ENCODE results near the gene PRDX5. TPM values are rescaled to one million over a fixed set of nuclear protein-coding genes. Genes with fewer than 3 reads are reported as not detected.

PRDX5 gene
- polyA plus RNA-seq, 2 donors, result 442 to 808 TPM

DNA sequence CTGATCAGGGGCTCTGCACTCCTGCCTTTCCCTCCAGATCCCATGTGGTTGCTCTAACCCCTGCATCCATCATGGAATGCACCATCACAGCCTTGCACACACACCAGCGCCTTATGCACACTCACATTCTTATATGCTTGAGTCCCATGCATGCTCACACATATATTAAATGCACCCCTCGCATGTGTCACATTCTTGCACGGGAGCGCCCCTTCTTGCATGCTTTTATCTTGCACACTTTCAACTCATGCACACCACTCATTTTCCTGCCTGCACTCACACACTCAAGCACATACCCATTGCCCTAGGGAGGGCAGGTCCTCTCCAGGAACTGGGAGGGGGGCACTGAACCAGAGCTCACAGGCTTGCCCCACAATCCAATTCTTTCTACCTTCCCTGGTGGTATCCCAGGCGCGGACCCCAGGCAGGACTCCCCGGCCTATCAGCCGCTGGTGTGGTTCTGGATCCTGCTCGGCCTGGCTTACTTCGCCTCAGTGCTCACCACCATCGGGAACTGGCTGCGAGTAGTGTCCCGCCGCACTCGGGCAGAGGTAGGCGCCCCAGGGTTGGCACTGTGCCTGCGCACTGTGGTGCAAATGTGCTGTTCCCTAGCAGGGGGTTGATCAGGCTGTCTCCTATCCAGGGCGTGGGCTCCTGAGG lies 20.1 kb upstream of the PRDX5 start:
- Histone ChIP-seq H3K36me3 (ENCODE audit: control insufficient read depth in 2 of 2, insufficient read depth in 2 of 2, low read length in 1 of 2) (no peaks in the 10 kb centered on the region), H3K27me3 (ENCODE audit: control insufficient read depth in 1 of 2, insufficient read depth in 2 of 2, low read length in 2 of 2) (peaks cover 0 to 13% of the 10 kb centered on the region in 2 donors)
- WGBS, 2 donors, result 51 to 57% methylated on average over 18 of the region's 18 CpGs

DNA sequence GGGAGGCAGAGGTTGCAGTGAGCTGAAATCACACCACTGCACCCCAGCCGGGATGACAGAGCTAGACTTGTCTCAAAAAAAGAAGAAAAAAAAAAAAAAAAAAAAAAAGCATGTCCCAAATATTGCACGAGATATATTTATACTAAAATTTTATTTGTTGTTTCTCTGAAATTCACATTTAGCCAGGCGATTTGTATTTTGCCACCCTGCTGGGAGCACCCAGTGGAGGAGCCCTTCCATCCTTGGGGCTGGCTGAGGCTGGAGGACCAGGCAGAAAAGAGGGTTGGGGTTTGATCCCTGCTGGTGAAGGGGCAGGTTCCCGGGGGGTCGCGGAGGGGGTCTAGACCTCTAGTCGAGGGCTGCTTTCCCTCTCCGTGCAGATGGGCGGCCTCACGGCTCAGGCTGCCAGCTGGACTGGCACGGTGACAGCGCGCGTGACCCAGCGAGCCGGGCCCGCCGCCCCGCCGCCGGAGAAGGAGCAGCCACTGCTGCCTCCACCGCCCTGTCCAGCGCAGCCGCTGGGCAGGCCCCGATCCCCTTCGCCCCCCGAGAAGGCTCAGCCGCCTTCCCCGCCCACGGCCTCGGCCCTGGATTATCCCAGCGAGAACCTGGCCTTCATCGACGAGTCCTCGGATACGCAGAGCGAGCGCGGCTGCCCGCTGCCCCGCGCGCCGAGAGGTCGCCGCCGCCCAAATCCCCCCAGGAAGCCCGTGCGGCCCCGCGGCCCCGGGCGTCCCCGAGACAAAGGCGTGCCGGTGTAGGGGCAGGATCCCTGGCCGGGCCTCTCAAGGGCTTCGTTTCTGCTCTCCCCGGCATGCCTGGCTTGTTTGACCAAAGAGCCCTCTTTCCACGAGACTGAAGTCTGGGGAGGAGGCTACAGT lies 18.7 kb upstream of the PRDX5 start:
- no peaks in the 10 kb centered on the region for H3K9me3 ChIP-seq (ENCODE audit: control insufficient read depth in 2 of 2, insufficient read depth in 1 of 2, low read depth in 1 of 2, low read length in 1 of 2)
- H3K27me3 ChIP-seq (ENCODE audit: control insufficient read depth in 1 of 2, insufficient read depth in 2 of 2, low read length in 2 of 2), result peaks cover 0 to 10% of the 10 kb centered on the region in 2 donors
- peak overlapping the region; percentile 7 to 26 for H3K4me3 ChIP-seq (ENCODE audit: low read depth in 1 of 2, low read length in 2 of 2)
- H3K36me3 ChIP-seq (ENCODE audit: control insufficient read depth in 2 of 2, insufficient read depth in 2 of 2, low read length in 1 of 2), result no peaks in the 10 kb centered on the region
- no peak overlapping the region for H3K27ac ChIP-seq (ENCODE audit: low read depth in 2 of 2, low read length in 1 of 2)
- peaks cover 0 to 16% of the 10 kb centered on the region in 2 donors for H3K4me1 ChIP-seq (ENCODE audit: control insufficient read depth in 2 of 2, insufficient read depth in 2 of 2, low read length in 1 of 2)
- 4 to 5% methylated on average over 48 to 60 of the region's 60 CpGs for WGBS, 2 donors

More for the DNA sequence above, 20.1 kb upstream of the PRDX5 start:
- peaks cover 0 to 16% of the 10 kb centered on the region in 2 donors for H3K4me1 ChIP-seq (ENCODE audit: control insufficient read depth in 2 of 2, insufficient read depth in 2 of 2, low read length in 1 of 2)
- H3K9me3 ChIP-seq (ENCODE audit: control insufficient read depth in 2 of 2, insufficient read depth in 1 of 2, low read depth in 1 of 2, low read length in 1 of 2), result no peaks in the 10 kb centered on the region
- no peak overlapping the region for H3K27ac ChIP-seq (ENCODE audit: low read depth in 2 of 2, low read length in 1 of 2)
- no peak overlapping the region for H3K4me3 ChIP-seq (ENCODE audit: low read depth in 1 of 2, low read length in 2 of 2)

DNA sequence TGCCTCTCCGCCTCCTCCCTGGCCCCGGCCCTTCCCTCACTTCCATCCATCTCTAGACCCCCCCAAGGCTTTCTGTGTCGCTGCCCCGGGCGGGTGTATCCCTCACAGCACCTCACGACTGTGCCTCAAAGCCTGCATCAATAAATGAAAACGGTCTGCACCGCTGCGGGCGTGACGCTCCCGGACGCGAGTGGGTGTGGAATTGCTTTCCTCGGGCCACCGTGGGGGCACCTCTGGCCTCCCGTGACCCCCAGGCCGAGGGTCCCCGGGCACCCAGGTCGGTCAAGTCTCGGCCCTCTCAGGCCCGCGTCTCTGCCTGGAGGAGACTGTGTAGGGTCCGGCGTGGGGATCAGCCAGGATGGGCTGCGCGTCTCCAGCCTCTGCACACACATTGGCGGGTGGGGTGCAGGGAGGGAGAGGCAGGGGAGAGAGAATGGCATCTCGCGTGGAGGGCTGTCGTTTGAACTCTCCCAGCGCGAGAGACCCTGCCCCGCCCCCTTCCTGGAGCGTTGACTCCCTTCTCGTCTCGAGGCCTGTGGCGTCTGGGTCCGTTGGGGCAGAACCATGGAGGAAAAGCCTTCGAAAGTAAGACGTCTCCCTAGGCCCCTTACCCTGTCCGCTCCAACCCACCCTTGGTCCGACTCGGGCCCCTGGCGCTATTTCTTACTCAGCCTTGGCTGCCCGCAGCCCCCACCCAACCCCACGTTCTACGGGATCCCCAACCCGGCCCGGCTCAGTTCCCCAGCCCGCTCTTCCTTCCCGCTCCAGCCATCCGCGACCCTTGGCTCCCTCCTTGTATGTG lies 17.9 kb upstream of the PRDX5 start, which contains the start of gene CATSPERZ:
Gene CATSPERZ, plus strand, starts transcription at position 512 of the 802 bp plus-strand sequence. Its CDS starts 53 bp downstream, at position 565.
- Histone ChIP-seq H3K27ac (ENCODE audit: low read depth in 2 of 2, low read length in 1 of 2) (peak within 1 kb of the TSS in 1 of 2 donors; percentile 26), H3K4me3 (ENCODE audit: low read depth in 1 of 2, low read length in 2 of 2) (peak within 1 kb of the TSS; percentile 7 to 26), H3K36me3 (ENCODE audit: control insufficient read depth in 2 of 2, insufficient read depth in 2 of 2, low read length in 1 of 2) (no peaks in the 10 kb centered on the region), H3K9me3 (ENCODE audit: control insufficient read depth in 2 of 2, insufficient read depth in 1 of 2, low read depth in 1 of 2, low read length in 1 of 2) (no peaks in the 10 kb centered on the region), H3K27me3 (ENCODE audit: control insufficient read depth in 1 of 2, insufficient read depth in 2 of 2, low read length in 2 of 2) (peaks cover 0 to 10% of the 10 kb centered on the region in 2 donors), H3K4me1 (ENCODE audit: control insufficient read depth in 2 of 2, insufficient read depth in 2 of 2, low read length in 1 of 2) (peaks cover 0 to 16% of the 10 kb centered on the region in 2 donors)
- 5 to 8% methylated on average over 45 to 54 of the region's 54 CpGs for WGBS, 2 donors

DNA sequence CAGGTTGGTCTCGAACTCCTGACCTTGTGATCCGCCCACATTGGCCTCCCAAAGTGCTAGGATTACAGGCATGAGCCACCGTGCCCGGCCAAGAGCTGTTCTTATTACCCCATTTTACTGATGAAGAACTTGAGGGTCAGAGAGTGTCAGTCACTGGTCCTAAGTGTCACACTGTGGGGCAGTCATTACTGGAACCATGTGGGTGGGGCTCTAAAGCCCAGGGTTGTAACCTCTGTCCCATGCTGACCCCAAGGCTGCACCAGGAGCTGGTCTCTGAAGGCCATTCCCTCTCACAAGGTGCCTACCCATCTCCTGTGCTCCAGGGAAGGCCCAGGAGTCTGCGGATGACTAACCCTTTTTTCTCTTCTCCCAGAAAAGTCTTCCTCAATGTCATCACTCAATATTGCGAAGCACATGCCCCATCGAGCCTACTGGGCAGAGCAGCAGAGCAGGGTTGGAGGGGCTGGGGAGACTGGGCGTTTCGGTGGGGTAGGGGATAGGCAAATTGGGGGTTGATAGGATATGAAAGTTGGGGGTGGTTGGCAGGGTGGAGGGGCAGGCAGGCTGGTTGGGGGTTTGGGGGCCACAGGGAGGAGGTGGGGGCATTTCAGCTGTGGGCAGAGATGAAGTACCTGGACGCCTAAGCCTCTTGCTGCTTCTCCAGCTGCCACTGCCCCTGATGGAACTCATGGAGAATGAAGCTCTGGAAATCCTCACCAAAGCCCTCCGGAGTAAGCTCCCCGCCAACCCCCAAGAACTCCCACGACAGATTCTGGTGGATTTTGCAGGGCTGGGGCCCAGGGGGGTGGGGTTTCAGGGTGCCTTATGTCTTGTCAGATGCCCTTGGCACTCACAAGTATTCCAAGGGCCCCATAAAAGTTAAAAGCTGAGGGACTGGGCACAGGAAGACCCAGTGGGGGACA lies 14.6 kb upstream of the PRDX5 start:
- Histone ChIP-seq H3K4me1 (ENCODE audit: control insufficient read depth in 2 of 2, insufficient read depth in 2 of 2, low read length in 1 of 2) (peaks cover 6 to 24% of the 10 kb centered on the region in 2 donors), H3K9me3 (ENCODE audit: control insufficient read depth in 2 of 2, insufficient read depth in 1 of 2, low read depth in 1 of 2, low read length in 1 of 2) (no peaks in the 10 kb centered on the region), H3K27me3 (ENCODE audit: control insufficient read depth in 1 of 2, insufficient read depth in 2 of 2, low read length in 2 of 2) (peaks cover 0 to 10% of the 10 kb centered on the region in 2 donors), H3K4me3 (ENCODE audit: low read depth in 1 of 2, low read length in 2 of 2) (no peak overlapping the region), H3K27ac (ENCODE audit: low read depth in 2 of 2, low read length in 1 of 2) (peak overlapping the region; percentile 93 to 99), H3K36me3 (ENCODE audit: control insufficient read depth in 2 of 2, insufficient read depth in 2 of 2, low read length in 1 of 2) (peaks cover 0 to 7% of the 10 kb centered on the region in 2 donors)
- 79 to 82% methylated on average over 13 of the region's 13 CpGs for WGBS, 2 donors

DNA sequence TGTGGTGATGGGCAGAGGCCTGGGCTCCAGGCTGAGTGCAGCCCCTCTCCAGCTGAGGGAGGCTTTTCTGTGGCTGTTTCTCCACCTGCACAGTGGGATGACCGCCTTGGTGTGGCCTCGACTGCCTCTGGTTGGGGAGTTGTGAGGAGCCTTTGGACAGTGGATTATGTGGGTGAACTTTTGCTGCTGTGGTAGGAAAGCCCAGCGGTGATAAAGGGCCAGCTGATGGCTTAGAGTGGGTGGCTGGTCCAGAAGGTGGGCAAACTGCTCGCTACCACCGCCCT lies 13.9 kb upstream of the PRDX5 start:
- Histone ChIP-seq H3K27ac (ENCODE audit: low read depth in 2 of 2, low read length in 1 of 2) (peak overlapping the region; percentile 93 to 99), H3K4me1 (ENCODE audit: control insufficient read depth in 2 of 2, insufficient read depth in 2 of 2, low read length in 1 of 2) (peaks cover 6 to 24% of the 10 kb centered on the region in 2 donors), H3K27me3 (ENCODE audit: control insufficient read depth in 1 of 2, insufficient read depth in 2 of 2, low read length in 2 of 2) (peaks cover 0 to 10% of the 10 kb centered on the region in 2 donors), H3K9me3 (ENCODE audit: control insufficient read depth in 2 of 2, insufficient read depth in 1 of 2, low read depth in 1 of 2, low read length in 1 of 2) (no peaks in the 10 kb centered on the region), H3K4me3 (ENCODE audit: low read depth in 1 of 2, low read length in 2 of 2) (no peak overlapping the region), H3K36me3 (ENCODE audit: control insufficient read depth in 2 of 2, insufficient read depth in 2 of 2, low read length in 1 of 2) (peaks cover 0 to 7% of the 10 kb centered on the region in 2 donors)
- 61 to 63% methylated on average over 5 of the region's 5 CpGs for WGBS, 2 donors

DNA sequence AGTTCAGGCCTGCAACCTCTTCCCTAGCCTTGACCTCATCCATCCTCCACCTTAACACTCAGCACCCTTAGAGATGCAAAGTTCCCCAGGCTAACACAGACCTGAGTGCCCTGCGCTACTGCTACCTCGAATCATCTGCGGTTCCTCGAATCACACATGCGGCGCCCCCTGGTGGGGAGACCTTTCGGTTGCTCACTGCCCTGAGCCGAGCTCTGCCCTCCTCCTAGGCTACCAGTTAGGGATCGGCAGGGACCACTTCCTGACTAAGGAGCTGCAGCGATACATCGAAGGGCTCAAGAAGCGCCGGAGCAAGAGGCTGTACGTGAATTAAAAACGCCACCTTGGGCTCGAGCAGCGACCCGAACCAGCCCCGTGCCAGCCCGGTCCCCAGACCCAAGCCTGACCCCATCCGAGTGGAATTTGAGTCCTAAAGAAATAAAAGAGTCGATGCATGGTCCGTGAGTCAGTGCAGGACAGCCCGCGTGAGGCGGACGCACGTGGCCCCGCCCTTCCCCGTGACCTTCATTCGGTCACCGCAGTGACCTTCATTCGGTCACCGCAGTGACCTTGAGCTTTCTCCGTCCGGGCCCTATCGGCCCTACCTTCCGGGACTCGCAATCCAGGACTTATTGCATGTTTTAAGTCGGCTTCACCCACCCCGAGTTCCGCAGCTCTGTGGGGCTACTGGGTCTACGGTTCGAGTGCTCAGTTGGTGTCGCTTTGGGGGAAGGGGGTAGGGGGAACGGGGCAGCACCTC lies 13.4 kb upstream of the PRDX5 start:
- WGBS, 2 donors, result 0 to 1% methylated on average over 45 to 46 of the region's 46 CpGs
- H3K4me1 ChIP-seq (ENCODE audit: control insufficient read depth in 2 of 2, insufficient read depth in 2 of 2, low read length in 1 of 2), result peaks cover 6 to 22% of the 10 kb centered on the region in 2 donors

DNA sequence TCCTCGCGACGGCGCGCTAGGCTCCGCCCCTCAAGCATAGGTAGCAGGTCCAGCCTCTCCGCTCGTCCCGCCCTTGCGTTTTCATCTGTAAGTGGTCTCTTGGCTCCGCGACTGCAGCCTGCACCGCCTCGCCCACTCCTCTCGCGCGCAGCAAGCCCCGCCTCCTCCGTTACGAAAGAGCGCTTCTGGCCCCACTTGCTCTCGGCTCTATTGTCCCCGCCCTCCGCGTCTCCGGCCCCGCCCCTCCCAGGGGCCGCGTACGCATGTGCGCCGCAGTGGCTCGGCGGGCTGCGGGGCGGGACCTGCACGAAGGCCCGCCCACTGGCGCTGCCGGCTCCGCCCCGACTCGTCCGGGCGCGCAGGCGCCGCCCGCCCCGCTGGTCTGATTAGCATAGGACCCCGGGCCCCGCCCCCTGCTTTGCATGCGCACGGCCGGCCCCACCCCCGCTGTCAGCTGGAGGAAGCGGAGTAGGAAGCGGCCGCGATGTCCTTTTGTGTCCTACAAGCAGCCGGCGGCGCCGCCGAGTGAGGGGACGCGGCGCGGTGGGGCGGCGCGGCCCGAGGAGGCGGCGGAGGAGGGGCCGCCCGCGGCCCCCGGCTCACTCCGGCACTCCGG lies 12.7 kb upstream of the PRDX5 start, which contains the start of gene ESRRA:
Gene ESRRA, plus strand, starts transcription at position 450 of the 616 bp plus-strand sequence. CDS start 1,656 bp downstream, outside the sequence.
- WGBS, 2 donors, result 0 to 1% methylated on average over 56 to 81 of the region's 81 CpGs

More for the DNA sequence above, 13.4 kb upstream of the PRDX5 start:
- Histone ChIP-seq H3K27ac (ENCODE audit: low read depth in 2 of 2, low read length in 1 of 2) (peak overlapping the region; percentile 93 to 99), H3K4me3 (ENCODE audit: low read depth in 1 of 2, low read length in 2 of 2) (peak overlapping the region; percentile 48 to 53), H3K36me3 (ENCODE audit: control insufficient read depth in 2 of 2, insufficient read depth in 2 of 2, low read length in 1 of 2) (peaks cover 0 to 7% of the 10 kb centered on the region in 2 donors), H3K27me3 (ENCODE audit: control insufficient read depth in 1 of 2, insufficient read depth in 2 of 2, low read length in 2 of 2) (peaks cover 0 to 6% of the 10 kb centered on the region in 2 donors), H3K9me3 (ENCODE audit: control insufficient read depth in 2 of 2, insufficient read depth in 1 of 2, low read depth in 1 of 2, low read length in 1 of 2) (no peaks in the 10 kb centered on the region)

More for the DNA sequence above, 12.7 kb upstream of the PRDX5 start, which contains the start of gene ESRRA:
- no peaks in the 10 kb centered on the region for H3K9me3 ChIP-seq (ENCODE audit: control insufficient read depth in 2 of 2, insufficient read depth in 1 of 2, low read depth in 1 of 2, low read length in 1 of 2)
- no peaks in the 10 kb centered on the region for H3K27me3 ChIP-seq (ENCODE audit: control insufficient read depth in 1 of 2, insufficient read depth in 2 of 2, low read length in 2 of 2)
- H3K36me3 ChIP-seq (ENCODE audit: control insufficient read depth in 2 of 2, insufficient read depth in 2 of 2, low read length in 1 of 2), result peaks cover 0 to 7% of the 10 kb centered on the region in 2 donors
- peak within 1 kb of the TSS; percentile 94 to 99 for H3K27ac ChIP-seq (ENCODE audit: low read depth in 2 of 2, low read length in 1 of 2)
- H3K4me3 ChIP-seq (ENCODE audit: low read depth in 1 of 2, low read length in 2 of 2), result peak within 1 kb of the TSS; percentile 59 to 74
- peaks cover 6 to 15% of the 10 kb centered on the region in 2 donors for H3K4me1 ChIP-seq (ENCODE audit: control insufficient read depth in 2 of 2, insufficient read depth in 2 of 2, low read length in 1 of 2)
